Measurements from ENCODE around the gene PIK3R1. TPM values are rescaled to one million over a fixed set of nuclear protein-coding genes. Genes with fewer than 3 reads are reported as not detected.

Gene PIK3R1
- total RNA-seq, 6 donors from 2014 or later, result 52.3 to 112 (median 92.5) TPM

- DNase-seq, result no peak
- Histone ChIP-seq H3K4me1 (peaks cover 33 to 55% (median 43%) of the 10 kb centered on the region in 4 donors), H3K27me3 (no peaks in the 10 kb centered on the region), H3K4me3 (no peak overlapping the region), H3K9me3 (no peaks in the 10 kb centered on the region), H3K27ac (peak overlapping the region in 2 of 4 donors; percentile 20 to 68), H3K36me3 (no peaks in the 10 kb centered on the region)
- ATAC-seq (ENCODE audit: low FRiP score in 2 of 2), result no peak
- 65 to 66% methylated on average over 4 of the region's 4 CpGs for WGBS, 2 donors
- TF ChIP-seq EP300 (IDR thresholded peaks at IDR 0.05) (no peak), CTCF (IDR thresholded peaks at IDR 0.05) (no peak), POLR2A (IDR thresholded peaks at IDR 0.05) (no peak), POLR2AphosphoS5 (IDR thresholded peaks at IDR 0.05) (no peak)
These were observed 43.0 kb downstream of the PIK3R1 start for GRCh38 chr5:68258531-68258930.

GRCh38 chr5:68259700-68260099 is 44.1 kb downstream of the PIK3R1 start:
- H3K27me3 ChIP-seq, result no peaks in the 10 kb centered on the region
- H3K27ac ChIP-seq, result peak overlapping the region in 2 of 4 donors; percentile 10 to 68
- TF ChIP-seq POLR2AphosphoS5 (IDR thresholded peaks at IDR 0.05) (no peak), POLR2A (IDR thresholded peaks at IDR 0.05) (no peak), EP300 (IDR thresholded peaks at IDR 0.05) (no peak), CTCF (IDR thresholded peaks at IDR 0.05) (no peak)
- 83 to 89% methylated on average over 2 of the region's 2 CpGs for WGBS, 2 donors
- peaks cover 44 to 58% (median 51%) of the 10 kb centered on the region in 4 donors for H3K4me1 ChIP-seq
- no peaks in the 10 kb centered on the region for H3K9me3 ChIP-seq
- ATAC-seq (ENCODE audit: low FRiP score in 2 of 2) (no peak), DNase-seq (no peak)
- no peak overlapping the region for H3K4me3 ChIP-seq
- no peaks in the 10 kb centered on the region for H3K36me3 ChIP-seq

- peaks cover 45 to 61% (median 51%) of the 10 kb centered on the region in 4 donors for H3K4me1 ChIP-seq
- DNase-seq (no peak), ATAC-seq (ENCODE audit: low FRiP score in 2 of 2) (no peak)
- peak overlapping the region in 3 of 4 donors; percentile 4 to 68 (median 10) for H3K27ac ChIP-seq
- TF ChIP-seq EP300 (IDR thresholded peaks at IDR 0.05), result no peak
- no peak for TF ChIP-seq CTCF (IDR thresholded peaks at IDR 0.05)
- no peak for TF ChIP-seq POLR2AphosphoS5 (IDR thresholded peaks at IDR 0.05)
- no peak for TF ChIP-seq POLR2A (IDR thresholded peaks at IDR 0.05)
- no peak overlapping the region for H3K4me3 ChIP-seq
- 81 to 85% methylated on average over 3 of the region's 3 CpGs for WGBS, 2 donors
- H3K9me3 ChIP-seq, result no peaks in the 10 kb centered on the region
- H3K27me3 ChIP-seq, result no peaks in the 10 kb centered on the region
- H3K36me3 ChIP-seq, result no peaks in the 10 kb centered on the region
These were observed 44.9 kb downstream of the PIK3R1 start for GRCh38 chr5:68260467-68260866.

GRCh38 chr5:68261169-68261568 is 45.6 kb downstream of the PIK3R1 start:
- Histone ChIP-seq H3K27me3 (no peaks in the 10 kb centered on the region), H3K27ac (peak overlapping the region in 2 of 4 donors; percentile 65 to 68), H3K36me3 (no peaks in the 10 kb centered on the region), H3K4me3 (no peak overlapping the region), H3K4me1 (peaks cover 48 to 61% (median 55%) of the 10 kb centered on the region in 4 donors), H3K9me3 (no peaks in the 10 kb centered on the region)
- ATAC-seq (ENCODE audit: low FRiP score in 2 of 2) (no peak), DNase-seq (no peak)
- TF ChIP-seq CTCF (IDR thresholded peaks at IDR 0.05), result no peak
- no peak for TF ChIP-seq EP300 (IDR thresholded peaks at IDR 0.05)
- no peak for TF ChIP-seq POLR2AphosphoS5 (IDR thresholded peaks at IDR 0.05)
- TF ChIP-seq POLR2A (IDR thresholded peaks at IDR 0.05), result no peak

- ATAC-seq (ENCODE audit: low FRiP score in 2 of 2), result peak in 1 of 2 donors; percentile 66
- Histone ChIP-seq H3K36me3 (no peaks in the 10 kb centered on the region), H3K27me3 (no peaks in the 10 kb centered on the region), H3K4me3 (no peak overlapping the region), H3K4me1 (peaks cover 53 to 62% (median 59%) of the 10 kb centered on the region in 4 donors), H3K9me3 (no peaks in the 10 kb centered on the region), H3K27ac (peak overlapping the region in 3 of 4 donors; percentile 16 to 68 (median 65))
- peak in 1 of 2 donors; percentile 56 for TF ChIP-seq POLR2AphosphoS5 (IDR thresholded peaks at IDR 0.05)
- peak in 2 of 4 donors; percentile 29 to 50 for TF ChIP-seq EP300 (IDR thresholded peaks at IDR 0.05)
- TF ChIP-seq CTCF (IDR thresholded peaks at IDR 0.05), result no peak
- no peak for TF ChIP-seq POLR2A (IDR thresholded peaks at IDR 0.05)
- DNase-seq, result no peak
- 58 to 62% methylated on average over 4 of the region's 4 CpGs for WGBS, 2 donors
These were observed 46.1 kb downstream of the PIK3R1 start for GRCh38 chr5:68261569-68262065.
